Mucosa of stomach (tissue), 1 donor: ENCODE data around the gene RPS6KB1.
"Not testable (repeated sequence)": the region's sequence is repeated elsewhere in the genome, so short reads cannot be mapped to it uniquely, and the experiment has no call there.

Experiments
- H3K27me3 ChIP-seq: one replicate; pipeline ENCODE4 v1.7.0; 2013; ENCODE audit warnings: mild to moderate bottlenecking, low read length; ENCODE audit not compliant: control insufficient read depth, insufficient read depth
- H3K36me3 ChIP-seq: one replicate; pipeline ENCODE4 v1.7.0; 2013; ENCODE audit warnings: low read length; ENCODE audit not compliant: control insufficient read depth, insufficient read depth
- H3K4me1 ChIP-seq: one replicate; pipeline ENCODE4 v1.7.0; 2013; ENCODE audit warnings: mild to moderate bottlenecking, low read length; ENCODE audit not compliant: control insufficient read depth, insufficient read depth
- H3K4me3 ChIP-seq: one replicate; pipeline ENCODE4 v1.7.0; 2013; ENCODE audit warnings: low read length
- H3K9ac ChIP-seq: one replicate; pipeline ENCODE4 v1.7.0; 2013; ENCODE audit warnings: mild to moderate bottlenecking, low read length, moderate library complexity
- H3K9me3 ChIP-seq: one replicate; pipeline ENCODE4 v1.7.0; 2013; ENCODE audit warnings: mild to moderate bottlenecking, low read length, moderate library complexity; ENCODE audit not compliant: control insufficient read depth
- donor health status: Pancreatic carcinoma.

Gene RPS6KB1

GRCh38 chr17:59962739-59963318 is 69.9 kb downstream of the RPS6KB1 start:
- no peaks in the 10 kb centered on the region for H3K27me3 ChIP-seq
- H3K9me3 ChIP-seq: no peaks in the 10 kb centered on the region
- no peaks in the 10 kb centered on the region for H3K36me3 ChIP-seq
- H3K4me1 ChIP-seq: peaks cover 10% of the 10 kb centered on the region
- no peak overlapping the region for H3K4me3 ChIP-seq
- H3K9ac ChIP-seq: no peak overlapping the region

- H3K4me3 ChIP-seq: peak overlapping the region; percentile 37
- H3K36me3 ChIP-seq: no peaks in the 10 kb centered on the region
- H3K27me3 ChIP-seq: no peaks in the 10 kb centered on the region
- peak overlapping the region; percentile 81 for H3K9ac ChIP-seq
- H3K9me3 ChIP-seq: no peaks in the 10 kb centered on the region
- peaks cover 10% of the 10 kb centered on the region for H3K4me1 ChIP-seq
Measured at GRCh38 chr17:59963738-59964481, 71.0 kb downstream of the RPS6KB1 start.

GRCh38 chr17:59964482-59965328 is 71.8 kb downstream of the RPS6KB1 start, which contains the start of gene RNFT1:
TSS of gene RNFT1 (minus strand) at chr17:59964740. CDS start at chr17:59964663, 77 bp downstream.
- Histone ChIP-seq H3K4me3 (peak within 1 kb of the TSS; percentile 37), H3K4me1 (peaks cover 10% of the 10 kb centered on the region), H3K9me3 (no peaks in the 10 kb centered on the region), H3K27me3 (no peaks in the 10 kb centered on the region), H3K36me3 (no peaks in the 10 kb centered on the region), H3K9ac (peak within 1 kb of the TSS; percentile 81)

DNA sequence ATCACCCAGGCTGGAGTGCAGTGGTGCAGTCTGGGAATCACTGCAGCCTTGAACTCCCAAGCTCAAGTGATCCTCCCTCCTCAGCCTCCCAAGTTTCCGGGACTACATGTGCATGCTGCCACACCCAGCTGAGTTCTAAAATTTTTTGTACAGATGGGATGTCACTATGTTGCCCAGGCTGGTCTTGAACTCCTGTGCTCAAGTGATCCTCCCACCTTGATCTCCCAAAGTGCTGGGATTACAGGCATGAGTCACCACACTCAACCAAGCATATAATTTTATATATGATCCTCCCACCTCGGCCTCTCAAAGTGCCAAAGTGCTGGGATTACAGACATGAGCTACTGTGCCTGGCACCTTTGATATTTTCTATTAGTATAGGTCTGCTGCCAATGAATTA is 78.8 kb downstream of the RPS6KB1 start:
- H3K9ac ChIP-seq, H3K9me3 ChIP-seq, H3K4me3 ChIP-seq, H3K27me3 ChIP-seq, H3K36me3 ChIP-seq, H3K4me1 ChIP-seq: not testable (repeated sequence)

DNA sequence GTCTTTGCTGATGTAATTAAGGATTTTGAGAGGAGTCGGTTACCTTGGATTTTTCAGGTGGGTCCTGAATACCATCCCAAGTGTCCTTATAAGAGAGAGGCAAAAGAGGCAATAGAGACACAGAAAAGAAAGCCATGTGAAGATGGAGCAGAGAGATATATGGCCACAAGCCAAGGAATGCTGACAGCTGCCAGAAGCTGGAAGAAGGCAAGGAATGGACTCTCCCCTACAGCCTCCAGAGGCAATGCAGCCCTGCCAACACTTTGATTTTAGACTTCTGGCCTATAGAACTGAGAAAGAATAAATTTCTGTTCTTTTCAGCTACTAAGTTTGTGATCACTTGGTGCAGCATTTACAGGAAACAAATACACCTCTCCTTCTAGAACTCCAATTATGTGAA is 79.9 kb downstream of the RPS6KB1 start:
- Histone ChIP-seq H3K9me3 (no peaks in the 10 kb centered on the region), H3K4me3 (no peak overlapping the region), H3K9ac (no peak overlapping the region), H3K27me3 (no peaks in the 10 kb centered on the region), H3K4me1 (no peaks in the 10 kb centered on the region), H3K36me3 (no peaks in the 10 kb centered on the region)

DNA sequence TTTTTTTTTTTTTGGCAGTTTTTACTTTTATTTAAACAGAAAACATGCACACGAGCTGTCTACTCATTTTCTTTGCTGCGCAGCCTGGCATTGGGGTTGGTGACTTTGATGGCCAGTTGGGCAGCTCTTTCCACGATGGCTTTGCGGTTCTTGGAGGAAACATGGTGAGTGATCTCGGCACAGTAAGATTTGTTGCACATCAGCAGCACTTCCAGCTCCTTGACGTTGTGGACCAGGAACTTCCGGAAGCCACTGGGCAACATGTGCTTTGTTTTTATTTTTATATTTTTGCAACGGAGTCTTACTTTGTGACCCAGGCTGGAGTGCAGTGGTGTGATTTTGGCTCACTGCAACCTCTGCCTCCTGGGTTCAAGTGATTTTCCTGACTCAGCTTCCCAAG is 80.6 kb downstream of the RPS6KB1 start:
- H3K9ac ChIP-seq, H3K4me3 ChIP-seq, H3K36me3 ChIP-seq, H3K4me1 ChIP-seq, H3K9me3 ChIP-seq, H3K27me3 ChIP-seq: not testable (repeated sequence)

- H3K27me3 ChIP-seq, H3K36me3 ChIP-seq, H3K4me1 ChIP-seq, H3K4me3 ChIP-seq, H3K9ac ChIP-seq, H3K9me3 ChIP-seq: not testable (repeated sequence)
Measured at GRCh38 chr17:59975166-59975565, 82.2 kb downstream of the RPS6KB1 start.

- not testable (repeated sequence) for H3K9ac ChIP-seq, H3K4me1 ChIP-seq, H3K27me3 ChIP-seq, H3K4me3 ChIP-seq, H3K9me3 ChIP-seq, H3K36me3 ChIP-seq
Measured at GRCh38 chr17:59996608-59997007, 103.7 kb downstream of the RPS6KB1 start.
